ENCODE data around the gene SRBD1.

DNA sequence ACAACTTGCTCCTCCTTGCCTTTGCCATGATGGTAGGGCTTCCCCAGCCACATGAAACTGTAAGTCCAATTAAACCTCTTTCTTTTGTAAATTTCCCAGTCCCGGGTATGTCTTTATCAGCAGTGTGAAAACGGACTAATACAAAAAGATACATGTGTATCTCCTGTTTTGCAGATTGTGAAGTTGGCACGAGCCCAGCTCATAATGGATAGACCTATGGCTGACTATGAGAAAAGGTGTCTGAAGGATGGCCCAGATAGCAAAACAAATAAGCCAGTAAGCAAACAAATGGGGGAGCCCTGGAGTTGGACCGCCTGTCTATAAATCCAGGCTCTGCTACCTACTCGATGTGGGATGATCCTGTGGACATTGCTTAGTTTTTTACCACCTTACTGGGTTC, 24.9 kb upstream of the SRBD1 start:
- no peak for TF ChIP-seq YY1 (IDR thresholded peaks at IDR 0.05)
- TF ChIP-seq, protein P1, sequence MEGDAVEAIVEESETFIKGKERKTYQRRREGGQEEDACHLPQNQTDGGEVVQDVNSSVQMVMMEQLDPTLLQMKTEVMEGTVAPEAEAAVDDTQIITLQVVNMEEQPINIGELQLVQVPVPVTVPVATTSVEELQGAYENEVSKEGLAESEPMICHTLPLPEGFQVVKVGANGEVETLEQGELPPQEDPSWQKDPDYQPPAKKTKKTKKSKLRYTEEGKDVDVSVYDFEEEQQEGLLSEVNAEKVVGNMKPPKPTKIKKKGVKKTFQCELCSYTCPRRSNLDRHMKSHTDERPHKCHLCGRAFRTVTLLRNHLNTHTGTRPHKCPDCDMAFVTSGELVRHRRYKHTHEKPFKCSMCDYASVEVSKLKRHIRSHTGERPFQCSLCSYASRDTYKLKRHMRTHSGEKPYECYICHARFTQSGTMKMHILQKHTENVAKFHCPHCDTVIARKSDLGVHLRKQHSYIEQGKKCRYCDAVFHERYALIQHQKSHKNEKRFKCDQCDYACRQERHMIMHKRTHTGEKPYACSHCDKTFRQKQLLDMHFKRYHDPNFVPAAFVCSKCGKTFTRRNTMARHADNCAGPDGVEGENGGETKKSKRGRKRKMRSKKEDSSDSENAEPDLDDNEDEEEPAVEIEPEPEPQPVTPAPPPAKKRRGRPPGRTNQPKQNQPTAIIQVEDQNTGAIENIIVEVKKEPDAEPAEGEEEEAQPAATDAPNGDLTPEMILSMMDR (IDR thresholded peaks at IDR 0.05; ENCODE audit: low read depth, low read length, missing input control), result no peak
- TF ChIP-seq JUND (IDR thresholded peaks at IDR 0.05), result no peak
- no peak for TF ChIP-seq TAF1 (conservative IDR thresholded peaks at IDR 0.05)
- no peak for TF ChIP-seq FOXA2 (IDR thresholded peaks at IDR 0.05)
- no peak for TF ChIP-seq GABPA (IDR thresholded peaks at IDR 0.05 in 1 of 2, conservative IDR thresholded peaks at IDR 0.05 in 1 of 2)
- no peak for TF ChIP-seq FOXA1 (IDR thresholded peaks at IDR 0.05)
